Neural crest cell (in vitro differentiated cells): Measurements from ENCODE around the gene CCND1. TPM values are rescaled to one million over a fixed set of nuclear protein-coding genes. Genes with fewer than 3 reads are reported as not detected.

ENCODE experiments used
- DNase-seq: peaks from one replicate; pipeline ENCODE4 v3.0.0; 2021; ENCODE audit warnings: low read depth, mixed read lengths, low spot score
- H3K27ac Mint-ChIP-seq: one replicate; pipeline ENCODE4 v1.8.0; 2021; ENCODE audit warnings: mild to moderate bottlenecking, mixed read lengths; ENCODE audit not compliant: unreplicated experiment
- H3K27me3 Mint-ChIP-seq: 2 replicates; pipeline ENCODE4 v1.8.0; 2021; ENCODE audit warnings: low read depth, mild to moderate bottlenecking, mixed read lengths
- H3K36me3 Mint-ChIP-seq: 2 replicates; pipeline ENCODE4 v1.8.0; 2021; ENCODE audit warnings: low read depth, mild to moderate bottlenecking, mixed read lengths
- H3K4me1 Mint-ChIP-seq: 2 replicates; pipeline ENCODE4 v1.8.0; 2021; ENCODE audit warnings: mixed read lengths
- H3K4me3 Mint-ChIP-seq: one replicate; pipeline ENCODE4 v1.8.0; 2021; ENCODE audit warnings: mild to moderate bottlenecking, mixed read lengths
- H3K9me3 Mint-ChIP-seq: 2 replicates; pipeline ENCODE4 v1.8.0; 2021; ENCODE audit warnings: mixed read lengths
- CTCF ChIP-seq: fragments of 200-600 bp; sonication (generic); conservative IDR thresholded peaks from 2 replicates; pipeline ENCODE4 v1.5.0; 2021; ENCODE audit warnings: antibody characterized with exemption, mild to moderate bottlenecking
- total RNA-seq: library from RNA; stranded (reverse); gene quantifications from 2 replicates; pipeline ENCODE4 v1.2.1, GENCODE V29; 2021

Gene CCND1
- total RNA-seq, 1 donor from 2014 or later, result 350 TPM

GRCh38 chr11:69661413-69661715 is 20.4 kb downstream of the CCND1 start:
- no peak for TF ChIP-seq CTCF
- no peak overlapping the region for H3K27ac Mint-ChIP-seq
- no peak for DNase-seq
- H3K27me3 Mint-ChIP-seq, result peaks cover 13% of the 10 kb centered on the region
- peaks cover 45% of the 10 kb centered on the region for H3K4me1 Mint-ChIP-seq
- no peak overlapping the region for H3K4me3 Mint-ChIP-seq
- H3K9me3 Mint-ChIP-seq, result no peaks in the 10 kb centered on the region
- no peaks in the 10 kb centered on the region for H3K36me3 Mint-ChIP-seq

GRCh38 chr11:69662021-69662698 is 21.2 kb downstream of the CCND1 start:
- no peak overlapping the region for H3K27ac Mint-ChIP-seq
- DNase-seq, result no peak
- peaks cover 37% of the 10 kb centered on the region for H3K4me1 Mint-ChIP-seq
- no peaks in the 10 kb centered on the region for H3K36me3 Mint-ChIP-seq
- no peaks in the 10 kb centered on the region for H3K9me3 Mint-ChIP-seq
- H3K27me3 Mint-ChIP-seq, result peaks cover 6% of the 10 kb centered on the region
- peak; percentile 44 for TF ChIP-seq CTCF
- H3K4me3 Mint-ChIP-seq, result peak overlapping the region; percentile 71

GRCh38 chr11:69662806-69663205 is 21.9 kb downstream of the CCND1 start:
- H3K4me3 Mint-ChIP-seq, result no peak overlapping the region
- H3K9me3 Mint-ChIP-seq, result no peaks in the 10 kb centered on the region
- TF ChIP-seq CTCF, result no peak
- no peaks in the 10 kb centered on the region for H3K36me3 Mint-ChIP-seq
- peaks cover 30% of the 10 kb centered on the region for H3K4me1 Mint-ChIP-seq
- DNase-seq, result no peak
- H3K27me3 Mint-ChIP-seq, result peaks cover 5% of the 10 kb centered on the region
- no peak overlapping the region for H3K27ac Mint-ChIP-seq

- TF ChIP-seq CTCF, result no peak
- H3K27me3 Mint-ChIP-seq, result peaks cover under 1% of the 10 kb centered on the region
- H3K27ac Mint-ChIP-seq, result no peak overlapping the region
These were observed 22.4 kb downstream of the CCND1 start for GRCh38 chr11:69663326-69663725.

GRCh38 chr11:69664103-69664775 is 23.3 kb downstream of the CCND1 start:
- H3K27ac Mint-ChIP-seq, result no peak overlapping the region
- H3K4me3 Mint-ChIP-seq, result no peak overlapping the region
- H3K36me3 Mint-ChIP-seq, result no peaks in the 10 kb centered on the region
- no peak for TF ChIP-seq CTCF
- peaks cover 17% of the 10 kb centered on the region for H3K4me1 Mint-ChIP-seq
- no peak for DNase-seq
- H3K27me3 Mint-ChIP-seq, result no peaks in the 10 kb centered on the region
- H3K9me3 Mint-ChIP-seq, result no peaks in the 10 kb centered on the region

More at GRCh38 chr11:69663326-69663725, 22.4 kb downstream of the CCND1 start:
- no peak overlapping the region for H3K4me3 Mint-ChIP-seq
- peaks cover 25% of the 10 kb centered on the region for H3K4me1 Mint-ChIP-seq
- DNase-seq, result no peak
- H3K36me3 Mint-ChIP-seq, result no peaks in the 10 kb centered on the region
- H3K9me3 Mint-ChIP-seq, result no peaks in the 10 kb centered on the region
